Natural killer cell (primary cell): ENCODE data around the gene MAPRE3. TPM values are rescaled to one million over a fixed set of nuclear protein-coding genes. Genes with fewer than 3 reads are reported as not detected.
A peak's percentile ranks its signal among the peaks of the same experiment; 100 is the strongest.

Source experiments
- ATAC-seq, 3 donors: fragments of 150-1000 bp in 2 of 3; fragments of 200-7000 bp in 1 of 3; cut with Tn5 transposase; 1 replicate in 1 of 3; 2 replicates in 2 of 3; pipeline ENCODE4 v1.10.0; 2021; ENCODE audit warnings: mild to moderate bottlenecking in 2 of 3, moderate library complexity in 2 of 3
- DNase-seq, 2 donors: peaks; one replicate each; pipeline versions ENCODE4 v3.0.0 to v3.0.0-alpha.2; 2013 to 2021; ENCODE audit warnings: mixed read lengths in 1 of 2
- H3K27ac ChIP-seq: one replicate; pipeline ENCODE4 v1.5.1; 2013; ENCODE audit warnings: mild to moderate bottlenecking, low read length
- H3K27me3 ChIP-seq: one replicate; pipeline ENCODE4 v1.6.1; 2013; ENCODE audit warnings: low read length; ENCODE audit not compliant: control insufficient read depth, insufficient read depth
- H3K36me3 ChIP-seq: one replicate; pipeline ENCODE4 v1.6.1; 2013; ENCODE audit warnings: low read length; ENCODE audit not compliant: control insufficient read depth, insufficient read depth
- H3K4me1 ChIP-seq: one replicate; pipeline ENCODE4 v1.6.1; 2013; ENCODE audit warnings: low read length; ENCODE audit not compliant: control insufficient read depth, insufficient read depth
- H3K4me3 ChIP-seq: one replicate; pipeline ENCODE4 v1.5.1; 2013; ENCODE audit warnings: low read length
- H3K9me3 ChIP-seq: one replicate; pipeline ENCODE4 v1.6.1; 2013; ENCODE audit warnings: low read length; ENCODE audit not compliant: control insufficient read depth, insufficient read depth
- H3K27ac Mint-ChIP-seq, 2 donors: one replicate each; pipeline ENCODE4 v1.8.0; 2022; ENCODE audit warnings: mild to moderate bottlenecking in 2 of 2, mixed read lengths in 2 of 2, moderate library complexity in 1 of 2
- H3K27me3 Mint-ChIP-seq, 2 donors: one replicate each; pipeline ENCODE4 v1.8.0; 2022; ENCODE audit warnings: low read depth in 2 of 2, mixed read lengths in 2 of 2
- H3K36me3 Mint-ChIP-seq: one replicate; pipeline ENCODE4 v1.8.0; 2022; ENCODE audit warnings: mixed read lengths
- H3K4me1 Mint-ChIP-seq, 2 donors: one replicate each; pipeline ENCODE4 v1.8.0; 2022; ENCODE audit warnings: mixed read lengths in 2 of 2
- H3K4me3 Mint-ChIP-seq: one replicate; pipeline ENCODE4 v1.8.0; 2022; ENCODE audit warnings: mild to moderate bottlenecking, moderate library complexity, mixed read lengths
- H3K9me3 Mint-ChIP-seq, 2 donors: one replicate each; pipeline ENCODE4 v1.8.0; 2022; ENCODE audit warnings: mixed read lengths in 2 of 2
- WGBS: methylation state at CpG from one replicate; pipeline ENCODE4 v1.1.7; 2013; ENCODE audit warnings: missing lambda C conversion rate; ENCODE audit not compliant: insufficient coverage; 5-methylcytosine and 5-hydroxymethylcytosine counted together
- intact Hi-C: fragments of 100-400 bp; cut with micrococcal nuclease; formaldehyde crosslinking; loops from one replicate; pipeline ENCODE4 v1.14.2; 2022
- total RNA-seq, 4 donors: library from RNA; stranded (reverse); fragments of 120-200 nt in 1 of 4; gene quantifications; one replicate each; pipeline versions ENCODE4 v1.2.3 to v1.2.4, GENCODE V29; 2013 to 2022
- TF ChIP-seq, protein P1 (sequence below): fragments of 200-600 bp; IDR thresholded peaks from one replicate; pipeline ENCODE4 v1.8.0; 2022; ENCODE audit warnings: antibody characterized with exemption

Gene MAPRE3
- total RNA-seq, 3 donors from 2014 or later (not counting 1 experiment from before 2014, with no cell fraction given), result 3.9 to 5.0 (median 4.2) TPM

DNA sequence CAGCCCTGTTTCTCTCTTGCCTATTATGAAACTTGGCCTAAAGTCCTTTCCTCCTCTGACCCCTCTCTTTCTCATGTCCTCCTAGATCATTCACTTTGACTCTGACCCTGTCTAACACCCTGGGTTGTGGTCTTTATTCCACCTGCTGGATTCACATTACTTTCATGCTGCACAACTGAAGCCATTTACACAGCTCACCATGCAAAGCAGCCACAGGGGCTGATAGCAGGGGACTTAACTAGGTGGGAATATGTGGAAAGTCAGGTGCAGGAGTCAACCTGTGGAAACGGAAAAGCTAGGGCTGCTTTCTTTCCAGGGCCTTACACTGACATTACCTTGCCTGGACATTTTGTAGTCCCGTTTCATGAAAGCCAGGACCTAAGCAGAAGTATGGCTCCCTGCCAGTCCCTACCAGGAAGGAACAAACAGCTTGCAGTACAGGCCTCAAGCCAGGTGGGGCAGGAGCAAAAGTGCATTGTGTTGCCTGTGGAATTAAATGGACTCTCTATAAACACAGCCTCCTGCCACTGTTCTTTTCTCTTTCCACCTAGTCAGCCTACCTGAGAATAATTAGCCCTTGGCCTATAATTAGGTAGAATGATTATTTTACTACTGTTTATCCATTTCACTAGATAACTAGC lies 11.8 kb downstream of the MAPRE3 start:
- DNase-seq, result peak in 1 of 2 donors; percentile 51
- TF ChIP-seq, protein P1, sequence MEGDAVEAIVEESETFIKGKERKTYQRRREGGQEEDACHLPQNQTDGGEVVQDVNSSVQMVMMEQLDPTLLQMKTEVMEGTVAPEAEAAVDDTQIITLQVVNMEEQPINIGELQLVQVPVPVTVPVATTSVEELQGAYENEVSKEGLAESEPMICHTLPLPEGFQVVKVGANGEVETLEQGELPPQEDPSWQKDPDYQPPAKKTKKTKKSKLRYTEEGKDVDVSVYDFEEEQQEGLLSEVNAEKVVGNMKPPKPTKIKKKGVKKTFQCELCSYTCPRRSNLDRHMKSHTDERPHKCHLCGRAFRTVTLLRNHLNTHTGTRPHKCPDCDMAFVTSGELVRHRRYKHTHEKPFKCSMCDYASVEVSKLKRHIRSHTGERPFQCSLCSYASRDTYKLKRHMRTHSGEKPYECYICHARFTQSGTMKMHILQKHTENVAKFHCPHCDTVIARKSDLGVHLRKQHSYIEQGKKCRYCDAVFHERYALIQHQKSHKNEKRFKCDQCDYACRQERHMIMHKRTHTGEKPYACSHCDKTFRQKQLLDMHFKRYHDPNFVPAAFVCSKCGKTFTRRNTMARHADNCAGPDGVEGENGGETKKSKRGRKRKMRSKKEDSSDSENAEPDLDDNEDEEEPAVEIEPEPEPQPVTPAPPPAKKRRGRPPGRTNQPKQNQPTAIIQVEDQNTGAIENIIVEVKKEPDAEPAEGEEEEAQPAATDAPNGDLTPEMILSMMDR, result no peak
- Histone ChIP-seq H3K9me3 (no peaks in the 10 kb centered on the region), H3K36me3 (no peaks in the 10 kb centered on the region), H3K4me3 (no peak overlapping the region), H3K27ac (no peak overlapping the region), H3K4me1 (no peaks in the 10 kb centered on the region), H3K27me3 (no peaks in the 10 kb centered on the region)
- intact Hi-C loops, result no loop called here
- Mint-ChIP-seq H3K9me3 (no peaks in the 10 kb centered on the region), H3K36me3 (no peaks in the 10 kb centered on the region), H3K27ac (no peak overlapping the region), H3K4me3 (no peak overlapping the region), H3K27me3 (peaks cover 2 to 7% of the 10 kb centered on the region in 2 donors), H3K4me1 (no peaks in the 10 kb centered on the region)
- WGBS, result 42% methylated on average over 2 of the region's 2 CpGs
- ATAC-seq, result peak in 1 of 3 donors; percentile 65

DNA sequence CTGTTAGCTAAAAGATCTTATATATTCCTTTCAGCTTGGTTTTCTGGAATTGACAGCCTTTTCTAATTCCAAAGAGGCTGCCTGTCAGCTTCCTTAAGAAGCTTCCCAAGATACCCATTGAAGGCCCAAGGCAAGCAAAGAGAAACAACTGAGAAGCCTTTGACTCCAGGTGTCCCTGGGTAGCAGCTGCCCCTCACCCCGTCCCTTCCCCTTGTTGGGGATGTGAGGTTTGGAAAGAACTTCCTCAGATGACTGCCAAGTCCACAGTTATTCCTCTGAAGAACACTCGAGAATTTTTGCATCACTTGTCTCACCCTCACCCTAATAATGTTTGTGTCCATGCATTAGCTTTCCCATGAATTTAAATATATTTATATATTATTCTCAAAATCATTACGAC lies 13.3 kb downstream of the MAPRE3 start:
- intact Hi-C loops, result no loop called here
- Mint-ChIP-seq H3K9me3 (no peaks in the 10 kb centered on the region), H3K4me3 (no peak overlapping the region), H3K27ac (no peak overlapping the region), H3K27me3 (peaks cover 2 to 5% of the 10 kb centered on the region in 2 donors), H3K36me3 (no peaks in the 10 kb centered on the region), H3K4me1 (no peaks in the 10 kb centered on the region)
- DNase-seq, result no peak
- ATAC-seq, result no peak
- TF ChIP-seq, protein P1, result no peak
- Histone ChIP-seq H3K27me3 (no peaks in the 10 kb centered on the region), H3K36me3 (no peaks in the 10 kb centered on the region), H3K9me3 (no peaks in the 10 kb centered on the region), H3K4me1 (no peaks in the 10 kb centered on the region), H3K27ac (no peak overlapping the region), H3K4me3 (no peak overlapping the region)
- no CpG with 5 or more reads among the region's 3 CpGs for WGBS

DNA sequence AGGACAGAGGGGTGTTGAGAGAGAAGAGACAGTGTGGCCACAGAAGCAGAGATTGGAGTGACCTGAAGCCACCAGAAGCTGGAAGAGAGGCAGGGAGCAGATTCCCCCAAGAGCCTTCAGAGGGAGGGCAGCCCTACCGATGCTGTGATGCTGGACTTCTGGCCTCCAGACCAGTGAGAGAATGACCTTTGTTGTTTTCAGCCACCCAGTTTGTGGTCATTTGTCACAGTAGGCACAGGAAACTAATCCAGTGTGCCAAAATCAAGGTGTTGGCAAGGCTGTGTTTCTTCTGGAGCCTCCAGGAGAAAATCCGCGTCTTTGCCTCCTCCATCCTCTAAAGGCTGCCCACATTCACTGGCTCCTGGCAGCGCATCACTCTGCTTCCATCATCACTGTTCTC lies 15.4 kb downstream of the MAPRE3 start:
- 96% methylated on average over 4 of the region's 4 CpGs for WGBS
- Mint-ChIP-seq H3K9me3 (no peaks in the 10 kb centered on the region), H3K4me1 (no peaks in the 10 kb centered on the region), H3K27me3 (peaks cover 0 to 8% of the 10 kb centered on the region in 2 donors), H3K4me3 (no peak overlapping the region), H3K36me3 (no peaks in the 10 kb centered on the region), H3K27ac (no peak overlapping the region)
- ATAC-seq (no peak), DNase-seq (no peak)
- Histone ChIP-seq H3K9me3 (no peaks in the 10 kb centered on the region), H3K4me1 (no peaks in the 10 kb centered on the region), H3K27ac (no peak overlapping the region), H3K27me3 (no peaks in the 10 kb centered on the region), H3K4me3 (no peak overlapping the region), H3K36me3 (no peaks in the 10 kb centered on the region)
- TF ChIP-seq, protein P1, result no peak
- intact Hi-C loops, result no loop called here

DNA sequence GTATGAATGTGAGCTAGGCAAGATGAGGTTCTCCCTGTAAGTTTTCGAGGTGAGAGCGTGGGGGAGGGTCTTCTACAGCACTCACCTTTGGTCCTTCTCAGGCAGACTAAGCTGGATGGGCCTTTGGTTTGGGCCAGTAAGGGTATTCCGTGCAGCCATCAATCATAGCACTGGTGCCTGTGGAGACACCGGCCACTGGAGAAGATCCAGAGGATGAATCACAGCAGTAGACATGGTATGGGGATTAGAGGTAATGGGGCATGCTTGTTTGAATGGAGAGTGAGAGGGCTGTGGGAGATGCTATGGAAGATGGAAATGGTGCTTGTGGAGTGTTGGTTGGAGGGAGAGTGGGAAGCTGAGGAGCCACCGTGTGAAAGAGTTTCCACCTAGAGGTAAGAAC lies 16.1 kb downstream of the MAPRE3 start:
- Histone ChIP-seq H3K9me3 (no peaks in the 10 kb centered on the region), H3K27me3 (no peaks in the 10 kb centered on the region), H3K4me1 (no peaks in the 10 kb centered on the region), H3K4me3 (no peak overlapping the region), H3K27ac (no peak overlapping the region), H3K36me3 (no peaks in the 10 kb centered on the region)
- Mint-ChIP-seq H3K4me3 (no peak overlapping the region), H3K9me3 (no peaks in the 10 kb centered on the region), H3K36me3 (no peaks in the 10 kb centered on the region), H3K4me1 (no peaks in the 10 kb centered on the region), H3K27me3 (peaks cover 0 to 8% of the 10 kb centered on the region in 2 donors), H3K27ac (no peak overlapping the region)
- 94% methylated on average over 5 of the region's 5 CpGs for WGBS
- no peak for ATAC-seq
- no peak for DNase-seq
- intact Hi-C loops, result no loop called here
- TF ChIP-seq, protein P1, result no peak
